22Rv1 (cell line): ENCODE measurements around the gene TRIM68.

Experiments used
- CTCF ChIP-seq: fragments of 450-650 bp; IDR thresholded peaks from 2 replicates; pipeline ENCODE4 v1.5.1; 2017; ENCODE audit warnings: mild to moderate bottlenecking
- ZFX ChIP-seq: fragments of 450-650 bp; IDR thresholded peaks from 2 replicates; pipeline ENCODE4 v1.6.1; 2017; ENCODE audit warnings: antibody characterized with exemption, borderline replicate concordance

- TF ChIP-seq CTCF (no peak), ZFX (no peak)
These were observed 34.0 kb upstream of the TRIM68 start for GRCh38 chr11:4642043-4642442.
